Subcutaneous adipose tissue (tissue), 4 donors: ENCODE measurements around the gene ACADSB. TPM values are rescaled to one million over a fixed set of nuclear protein-coding genes. Genes with fewer than 3 reads are reported as not detected.

Experiments
- total RNA-seq, 4 donors: library from RNA; depleted of rRNA; stranded (reverse); fragments of >200 nt; gene quantifications; one replicate each; pipeline ENCODE4 v1.1.0, GENCODE V29; 2016
- TF ChIP-seq, protein P1 (sequence below): fragments of 450-650 bp; IDR thresholded peaks from one replicate; pipeline ENCODE4 v1.5.1; 2016; ENCODE audit warnings: low read depth, mild to moderate bottlenecking, control low read depth, antibody characterized with exemption, moderate library complexity

The ACADSB gene
- total RNA-seq, 4 donors from 2014 or later: 15.6 to 25.6 (median 19.6) TPM

DNA sequence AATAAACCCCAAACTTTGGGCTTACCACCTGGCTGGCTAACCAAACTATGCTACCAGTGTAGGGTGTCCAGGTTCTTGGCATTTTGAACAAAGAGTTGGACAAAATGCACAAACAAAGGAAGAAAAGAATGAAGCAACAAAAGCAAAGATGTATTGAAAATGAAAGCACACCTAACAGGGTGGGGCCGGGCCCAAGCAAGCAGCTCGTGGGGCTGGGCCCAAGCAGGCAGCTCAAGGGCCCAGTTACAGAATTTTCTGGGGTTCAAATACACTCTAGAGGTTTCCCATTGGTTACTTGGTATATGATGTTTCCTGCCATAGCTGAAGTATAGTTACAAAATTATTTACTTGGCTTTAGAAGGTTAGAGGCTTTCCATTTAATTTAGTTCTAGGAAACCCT, 15.7 kb downstream of the ACADSB start:
- TF ChIP-seq, protein P1, sequence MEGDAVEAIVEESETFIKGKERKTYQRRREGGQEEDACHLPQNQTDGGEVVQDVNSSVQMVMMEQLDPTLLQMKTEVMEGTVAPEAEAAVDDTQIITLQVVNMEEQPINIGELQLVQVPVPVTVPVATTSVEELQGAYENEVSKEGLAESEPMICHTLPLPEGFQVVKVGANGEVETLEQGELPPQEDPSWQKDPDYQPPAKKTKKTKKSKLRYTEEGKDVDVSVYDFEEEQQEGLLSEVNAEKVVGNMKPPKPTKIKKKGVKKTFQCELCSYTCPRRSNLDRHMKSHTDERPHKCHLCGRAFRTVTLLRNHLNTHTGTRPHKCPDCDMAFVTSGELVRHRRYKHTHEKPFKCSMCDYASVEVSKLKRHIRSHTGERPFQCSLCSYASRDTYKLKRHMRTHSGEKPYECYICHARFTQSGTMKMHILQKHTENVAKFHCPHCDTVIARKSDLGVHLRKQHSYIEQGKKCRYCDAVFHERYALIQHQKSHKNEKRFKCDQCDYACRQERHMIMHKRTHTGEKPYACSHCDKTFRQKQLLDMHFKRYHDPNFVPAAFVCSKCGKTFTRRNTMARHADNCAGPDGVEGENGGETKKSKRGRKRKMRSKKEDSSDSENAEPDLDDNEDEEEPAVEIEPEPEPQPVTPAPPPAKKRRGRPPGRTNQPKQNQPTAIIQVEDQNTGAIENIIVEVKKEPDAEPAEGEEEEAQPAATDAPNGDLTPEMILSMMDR: no peak

- TF ChIP-seq, protein P1: no peak
Observed at GRCh38 chr10:123026302-123026701, 17.5 kb downstream of the ACADSB start.

DNA sequence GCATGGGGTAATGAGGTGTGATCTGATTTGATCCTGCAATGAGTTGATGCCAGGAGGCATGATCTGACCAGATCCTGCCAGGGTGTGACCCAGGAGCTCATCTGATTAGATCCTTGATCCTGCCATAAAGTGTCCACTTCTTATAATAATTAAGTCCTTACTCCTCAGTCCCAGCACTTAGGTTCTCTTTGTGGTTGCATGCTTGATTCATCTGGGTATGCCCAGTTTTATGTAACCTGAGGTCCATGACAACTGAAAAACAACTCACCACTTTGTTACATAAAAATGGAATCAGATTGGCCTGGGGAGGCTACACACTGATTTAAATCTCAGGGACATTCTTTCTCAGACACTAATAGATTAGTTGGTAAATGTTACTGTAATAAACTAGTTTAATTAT, 19.1 kb downstream of the ACADSB start:
- TF ChIP-seq, protein P1: no peak

DNA sequence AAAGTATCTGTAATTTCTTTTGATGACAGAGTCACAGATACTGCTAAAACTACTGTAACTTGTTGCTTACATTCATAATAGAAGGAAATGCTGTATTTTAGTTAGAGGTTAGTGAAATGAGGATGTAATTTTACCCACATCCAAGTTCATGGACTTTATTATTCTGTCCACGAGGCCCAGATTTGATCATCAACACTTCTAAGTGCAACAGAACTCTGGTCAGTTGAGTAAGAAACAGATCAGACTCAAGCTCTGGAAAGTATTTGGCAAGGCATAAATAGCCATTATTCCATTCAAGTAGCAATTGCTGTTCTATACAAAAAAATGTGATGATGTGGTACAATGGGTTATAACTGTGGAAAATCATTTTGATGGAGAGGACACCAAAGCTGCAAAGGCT, 22.3 kb downstream of the ACADSB start:
- TF ChIP-seq, protein P1: no peak

DNA sequence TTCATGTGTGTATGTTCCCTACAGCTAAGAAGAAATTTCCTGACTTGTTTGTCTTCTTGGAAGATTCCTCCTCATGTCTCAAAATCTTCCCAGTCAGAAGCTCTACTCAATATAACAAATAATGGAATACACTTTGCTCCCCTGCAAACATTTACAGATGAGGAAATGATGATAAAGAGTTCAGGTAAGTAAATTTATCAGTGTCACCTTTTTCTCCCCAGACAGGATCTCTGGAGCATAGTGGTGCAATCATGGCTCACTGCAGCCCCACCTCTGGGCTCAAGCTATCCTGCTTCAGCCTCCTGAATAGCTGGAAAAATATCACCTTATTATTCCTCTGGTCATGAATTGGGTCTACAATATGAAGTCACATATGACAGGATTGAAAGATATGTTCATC, 25.5 kb downstream of the ACADSB start:
- TF ChIP-seq, protein P1: no peak

GRCh38 chr10:123035467-123036086, 26.8 kb downstream of the ACADSB start:
- TF ChIP-seq, protein P1: no peak

DNA sequence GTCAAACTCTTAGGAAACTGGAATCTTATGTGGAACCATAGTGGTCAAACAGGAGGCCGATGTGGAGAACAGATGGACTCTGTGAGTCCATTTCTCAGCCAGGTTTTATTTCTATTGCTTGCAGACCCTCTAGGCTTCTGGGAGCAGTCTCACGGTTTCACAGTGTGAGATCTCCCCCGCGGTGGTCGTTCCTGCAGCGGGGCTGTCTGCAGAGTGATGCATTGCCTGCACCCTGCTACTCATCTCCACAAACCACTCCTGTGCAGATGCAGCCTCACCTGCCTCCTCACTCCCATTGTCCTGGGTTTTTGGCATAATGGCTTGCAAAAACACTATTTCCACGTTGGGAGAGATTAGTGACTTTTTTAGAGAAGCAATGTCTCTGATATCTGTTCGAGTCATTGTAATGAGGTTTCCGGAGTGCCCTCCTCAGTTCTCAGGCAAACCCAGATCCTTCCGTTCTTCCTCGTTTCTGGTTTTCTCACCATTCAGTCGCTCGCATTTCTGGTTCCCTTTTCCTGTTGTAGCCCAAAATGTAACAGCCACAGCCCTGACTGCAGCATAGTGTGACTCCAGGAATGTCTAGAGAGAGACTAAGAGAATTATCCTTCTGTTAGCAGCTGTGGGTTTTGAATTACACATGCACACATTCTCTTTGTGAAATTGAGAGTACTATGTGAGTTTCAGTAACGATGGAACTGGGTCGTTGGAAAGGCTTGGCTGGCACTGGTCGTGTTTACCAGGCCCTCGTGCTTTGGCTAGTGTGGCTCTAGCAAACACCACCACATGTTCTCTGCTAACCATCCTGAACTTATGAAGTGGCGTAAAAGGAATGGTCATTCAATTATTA, 30.2 kb downstream of the ACADSB start:
- TF ChIP-seq, protein P1: no peak
